HFF-Myc (cell line): ENCODE measurements around the gene CASP8AP2.
"Not testable (repeated sequence)": the region's sequence is repeated elsewhere in the genome, so short reads cannot be mapped to it uniquely, and the experiment has no call there.

Experiments
- DNase-seq: peaks from one replicate; pipeline ENCODE4 v3.0.0-alpha.2; 2011; ENCODE audit warnings: low read depth; ENCODE audit errors: extremely low read depth
- H3K4me3 ChIP-seq: replicated peaks from 2 replicates; pipeline ENCODE4 v1.5.1; 2011; ENCODE audit warnings: low read depth, mild to moderate bottlenecking, control low read depth, low read length
- TF ChIP-seq, protein P1 (sequence below): IDR thresholded peaks from 2 replicates; pipeline ENCODE4 v1.5.1; 2012; ENCODE audit warnings: mild to moderate bottlenecking, low read depth, low read length, control low read depth; ENCODE audit errors: missing control alignments

Gene CASP8AP2

DNA sequence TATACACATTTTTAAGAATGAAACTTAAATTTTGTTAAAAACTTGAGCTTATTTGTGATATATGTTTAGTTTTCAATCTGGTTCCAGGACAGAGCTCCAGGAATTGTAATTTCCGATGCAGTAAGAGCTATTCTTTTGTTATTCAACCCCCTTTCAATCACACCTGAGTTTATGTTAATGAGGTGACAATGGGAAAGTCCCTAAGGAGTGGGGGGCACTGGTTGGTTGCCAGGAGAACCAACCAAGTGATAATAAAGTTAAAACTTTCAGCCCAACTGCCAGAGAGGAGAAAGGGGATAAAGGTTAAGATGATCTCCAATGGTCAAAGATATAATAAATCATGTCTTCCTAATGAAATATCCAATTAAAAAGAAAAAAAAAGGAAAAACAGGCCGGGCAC lies 29.9 kb upstream of the CASP8AP2 start:
- no peak overlapping the region for H3K4me3 ChIP-seq
- DNase-seq: no peak
- TF ChIP-seq, protein P1, sequence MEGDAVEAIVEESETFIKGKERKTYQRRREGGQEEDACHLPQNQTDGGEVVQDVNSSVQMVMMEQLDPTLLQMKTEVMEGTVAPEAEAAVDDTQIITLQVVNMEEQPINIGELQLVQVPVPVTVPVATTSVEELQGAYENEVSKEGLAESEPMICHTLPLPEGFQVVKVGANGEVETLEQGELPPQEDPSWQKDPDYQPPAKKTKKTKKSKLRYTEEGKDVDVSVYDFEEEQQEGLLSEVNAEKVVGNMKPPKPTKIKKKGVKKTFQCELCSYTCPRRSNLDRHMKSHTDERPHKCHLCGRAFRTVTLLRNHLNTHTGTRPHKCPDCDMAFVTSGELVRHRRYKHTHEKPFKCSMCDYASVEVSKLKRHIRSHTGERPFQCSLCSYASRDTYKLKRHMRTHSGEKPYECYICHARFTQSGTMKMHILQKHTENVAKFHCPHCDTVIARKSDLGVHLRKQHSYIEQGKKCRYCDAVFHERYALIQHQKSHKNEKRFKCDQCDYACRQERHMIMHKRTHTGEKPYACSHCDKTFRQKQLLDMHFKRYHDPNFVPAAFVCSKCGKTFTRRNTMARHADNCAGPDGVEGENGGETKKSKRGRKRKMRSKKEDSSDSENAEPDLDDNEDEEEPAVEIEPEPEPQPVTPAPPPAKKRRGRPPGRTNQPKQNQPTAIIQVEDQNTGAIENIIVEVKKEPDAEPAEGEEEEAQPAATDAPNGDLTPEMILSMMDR: no peak

DNA sequence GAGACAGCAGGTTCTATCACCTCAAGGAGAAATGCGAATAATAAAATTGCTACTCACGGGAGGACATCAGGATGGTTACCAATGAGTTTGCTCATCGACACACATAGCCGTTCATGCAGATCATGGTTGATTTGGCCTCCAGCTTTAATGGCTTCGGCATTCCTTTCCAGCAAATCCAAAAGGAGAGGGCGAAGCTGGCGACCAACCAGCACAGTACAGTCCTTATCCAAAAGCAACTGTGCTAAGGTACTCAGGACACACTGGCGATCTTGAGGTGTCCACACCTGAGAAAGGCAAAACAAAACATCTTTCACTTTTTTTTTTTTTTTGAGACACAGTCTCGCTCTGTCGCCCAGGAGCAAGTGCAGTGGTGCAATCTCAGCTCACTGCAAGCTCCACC lies 26.4 kb upstream of the CASP8AP2 start:
- DNase-seq: no peak
- TF ChIP-seq, protein P1: no peak
- no peak overlapping the region for H3K4me3 ChIP-seq

DNA sequence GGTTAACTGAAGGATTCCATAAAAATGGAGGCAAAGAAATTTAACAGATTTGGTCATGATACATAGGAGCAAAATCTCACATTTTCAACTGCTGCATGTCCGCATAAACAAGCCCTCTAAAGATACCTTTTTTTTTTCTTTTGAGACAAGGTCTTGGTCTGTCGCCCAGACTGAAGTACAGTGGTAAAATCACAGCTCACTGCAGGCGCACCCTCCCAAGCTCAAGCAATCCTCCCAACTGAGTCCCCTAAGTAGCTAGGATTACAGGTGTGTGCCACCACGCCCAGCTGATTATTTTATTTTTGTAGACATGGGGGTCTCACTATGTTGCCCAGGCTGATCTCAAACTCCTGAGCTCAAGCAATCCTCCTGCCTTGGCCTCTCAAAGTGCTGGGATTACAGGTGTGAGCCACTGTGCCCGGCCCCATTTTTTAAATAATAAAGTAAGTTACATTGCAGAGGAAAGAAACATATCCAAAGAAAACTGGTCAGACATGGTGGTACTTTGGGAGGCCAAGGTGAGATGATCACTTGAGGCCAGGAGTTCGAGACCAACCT lies 23.8 kb upstream of the CASP8AP2 start:
- no peak overlapping the region for H3K4me3 ChIP-seq
- no peak for DNase-seq
- TF ChIP-seq, protein P1: no peak

GRCh38 chr6:89807581-89807980 lies 22.1 kb upstream of the CASP8AP2 start:
- no peak overlapping the region for H3K4me3 ChIP-seq
- DNase-seq: no peak
- TF ChIP-seq, protein P1: no peak

DNA sequence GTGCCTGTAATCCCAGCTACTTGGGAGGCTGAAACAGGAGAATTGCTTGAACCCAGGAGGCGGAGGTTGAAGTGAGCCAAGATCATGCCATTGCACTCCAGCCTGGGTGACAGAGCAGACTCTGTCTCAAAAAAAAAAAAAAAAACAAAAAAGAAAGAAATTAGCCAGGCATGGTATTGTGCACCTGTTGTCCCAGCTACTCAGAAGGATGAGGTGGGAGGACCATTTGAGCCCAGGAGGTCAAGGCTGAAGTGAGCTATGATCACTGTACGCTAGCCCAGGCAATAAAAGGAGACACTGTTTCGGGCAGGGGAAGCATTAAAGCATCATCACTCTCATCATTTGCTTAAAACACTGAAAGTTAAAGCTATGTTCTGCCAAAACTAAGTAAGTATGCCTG lies 16.3 kb upstream of the CASP8AP2 start:
- H3K4me3 ChIP-seq, DNase-seq: not testable (repeated sequence)

DNA sequence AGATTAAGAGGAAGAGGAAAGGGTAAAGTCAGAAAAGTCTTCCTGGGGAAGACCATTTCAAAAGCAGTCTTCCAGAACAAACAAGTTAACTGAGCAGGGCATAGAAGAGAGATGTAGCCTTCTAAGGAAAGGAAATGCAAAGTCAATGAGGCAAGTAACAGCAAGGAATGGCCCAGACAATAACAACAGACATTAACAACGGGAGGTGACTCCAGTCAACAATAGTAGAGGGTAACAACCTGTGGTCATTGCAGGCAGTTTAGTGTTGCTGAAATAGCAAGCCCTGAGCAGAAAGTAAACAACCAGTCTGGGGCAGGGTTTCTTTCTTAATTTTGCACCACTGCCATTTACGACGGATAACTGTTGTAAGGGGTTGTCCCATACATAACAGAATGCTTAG lies 12.2 kb upstream of the CASP8AP2 start:
- DNase-seq: no peak
- H3K4me3 ChIP-seq: peak overlapping the region; percentile 100
- TF ChIP-seq, protein P1: no peak

GRCh38 chr6:89818977-89819335 lies 10.7 kb upstream of the CASP8AP2 start:
- no peak for DNase-seq
- H3K4me3 ChIP-seq: peak overlapping the region; percentile 100
- TF ChIP-seq, protein P1: no peak
